Thyroid gland (tissue), 4 donors: Measurements from ENCODE around the gene ENOX1.

Source experiments
- POLR2A ChIP-seq, 2 donors: fragments of 450-650 bp; IDR thresholded peaks; one replicate each; pipeline ENCODE4 v1.6.1; 2017; ENCODE audit warnings: antibody characterized with exemption in 2 of 2, mild to moderate bottlenecking in 2 of 2, moderate library complexity in 1 of 2
- TF ChIP-seq, protein P1 (sequence below), 6 experiments: fragments of 200-600 bp in 3 of 6; fragments of 450-650 bp in 3 of 6; sonication (generic) in 3 of 6; IDR thresholded peaks; one replicate each; pipeline ENCODE4 v1.5.1; 2016 to 2019; ENCODE audit warnings: antibody characterized with exemption in 6 of 6, mild to moderate bottlenecking in 2 of 6, inconsistent platforms in 1 of 6, moderate library complexity in 1 of 6

DNA sequence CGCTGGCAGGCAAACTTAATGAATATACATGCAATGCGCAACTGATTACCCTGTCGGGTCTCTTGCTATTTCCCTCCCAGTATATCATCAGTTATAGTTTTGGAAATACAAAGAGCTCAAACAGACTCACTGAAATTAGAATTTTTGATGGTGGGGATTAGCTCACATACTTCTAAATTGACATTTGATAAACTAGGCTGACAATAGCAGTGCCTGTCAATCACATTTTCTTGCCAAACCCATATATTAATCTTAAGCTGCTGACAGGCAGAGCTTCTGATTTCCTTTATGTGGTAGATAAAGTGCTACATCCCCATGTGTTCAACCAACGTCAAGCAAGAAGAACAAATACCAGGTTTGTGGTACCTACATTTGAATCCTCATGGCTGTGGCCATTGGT lies 521.7 kb downstream of the ENOX1 start:
- TF ChIP-seq, protein P1, sequence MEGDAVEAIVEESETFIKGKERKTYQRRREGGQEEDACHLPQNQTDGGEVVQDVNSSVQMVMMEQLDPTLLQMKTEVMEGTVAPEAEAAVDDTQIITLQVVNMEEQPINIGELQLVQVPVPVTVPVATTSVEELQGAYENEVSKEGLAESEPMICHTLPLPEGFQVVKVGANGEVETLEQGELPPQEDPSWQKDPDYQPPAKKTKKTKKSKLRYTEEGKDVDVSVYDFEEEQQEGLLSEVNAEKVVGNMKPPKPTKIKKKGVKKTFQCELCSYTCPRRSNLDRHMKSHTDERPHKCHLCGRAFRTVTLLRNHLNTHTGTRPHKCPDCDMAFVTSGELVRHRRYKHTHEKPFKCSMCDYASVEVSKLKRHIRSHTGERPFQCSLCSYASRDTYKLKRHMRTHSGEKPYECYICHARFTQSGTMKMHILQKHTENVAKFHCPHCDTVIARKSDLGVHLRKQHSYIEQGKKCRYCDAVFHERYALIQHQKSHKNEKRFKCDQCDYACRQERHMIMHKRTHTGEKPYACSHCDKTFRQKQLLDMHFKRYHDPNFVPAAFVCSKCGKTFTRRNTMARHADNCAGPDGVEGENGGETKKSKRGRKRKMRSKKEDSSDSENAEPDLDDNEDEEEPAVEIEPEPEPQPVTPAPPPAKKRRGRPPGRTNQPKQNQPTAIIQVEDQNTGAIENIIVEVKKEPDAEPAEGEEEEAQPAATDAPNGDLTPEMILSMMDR (IDR thresholded peaks at IDR 0.05) = no peak
- TF ChIP-seq POLR2A (IDR thresholded peaks at IDR 0.05) = no peak
